ENCODE results near the gene TFAM. TPM values are rescaled to one million over a fixed set of nuclear protein-coding genes. Genes with fewer than 3 reads are reported as not detected.
"Not testable (repeated sequence)": the region's sequence is repeated elsewhere in the genome, so short reads cannot be mapped to it uniquely, and the experiment has no call there.

TFAM gene
- total RNA-seq, 1 donor from 2014 or later = 46.9 TPM

DNA sequence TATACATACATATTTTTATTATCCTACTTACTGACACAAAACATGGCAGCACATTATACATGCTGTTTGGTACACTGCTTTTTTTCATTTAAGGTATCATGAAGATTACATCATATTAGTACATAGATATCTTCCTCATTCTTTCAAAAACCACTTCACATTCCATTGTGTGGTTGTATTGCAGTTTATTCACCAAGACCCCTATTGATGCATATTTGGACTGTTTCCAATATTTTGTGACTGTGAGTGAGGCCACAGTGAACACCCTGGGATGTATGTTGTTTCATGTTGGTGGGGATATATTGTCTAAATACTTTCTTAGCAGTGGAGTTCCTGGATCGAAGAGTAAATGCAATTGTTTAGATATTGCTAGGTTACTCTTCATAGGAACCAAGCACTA is 39.0 kb downstream of the TFAM start:
- H3K27ac Mint-ChIP-seq = no peak overlapping the region
- H3K4me3 Mint-ChIP-seq = no peak overlapping the region
- H3K27me3 Mint-ChIP-seq (ENCODE audit: low read depth) = no peaks in the 10 kb centered on the region
- H3K4me1 Mint-ChIP-seq = no peaks in the 10 kb centered on the region
- H3K36me3 Mint-ChIP-seq = peaks cover 2% of the 10 kb centered on the region
- peaks cover 51% of the 10 kb centered on the region for H3K9me3 Mint-ChIP-seq
- TF ChIP-seq, protein P1, sequence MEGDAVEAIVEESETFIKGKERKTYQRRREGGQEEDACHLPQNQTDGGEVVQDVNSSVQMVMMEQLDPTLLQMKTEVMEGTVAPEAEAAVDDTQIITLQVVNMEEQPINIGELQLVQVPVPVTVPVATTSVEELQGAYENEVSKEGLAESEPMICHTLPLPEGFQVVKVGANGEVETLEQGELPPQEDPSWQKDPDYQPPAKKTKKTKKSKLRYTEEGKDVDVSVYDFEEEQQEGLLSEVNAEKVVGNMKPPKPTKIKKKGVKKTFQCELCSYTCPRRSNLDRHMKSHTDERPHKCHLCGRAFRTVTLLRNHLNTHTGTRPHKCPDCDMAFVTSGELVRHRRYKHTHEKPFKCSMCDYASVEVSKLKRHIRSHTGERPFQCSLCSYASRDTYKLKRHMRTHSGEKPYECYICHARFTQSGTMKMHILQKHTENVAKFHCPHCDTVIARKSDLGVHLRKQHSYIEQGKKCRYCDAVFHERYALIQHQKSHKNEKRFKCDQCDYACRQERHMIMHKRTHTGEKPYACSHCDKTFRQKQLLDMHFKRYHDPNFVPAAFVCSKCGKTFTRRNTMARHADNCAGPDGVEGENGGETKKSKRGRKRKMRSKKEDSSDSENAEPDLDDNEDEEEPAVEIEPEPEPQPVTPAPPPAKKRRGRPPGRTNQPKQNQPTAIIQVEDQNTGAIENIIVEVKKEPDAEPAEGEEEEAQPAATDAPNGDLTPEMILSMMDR (IDR thresholded peaks at IDR 0.05; ENCODE audit: unreplicated experiment) = no peak
- no peak for DNase-seq (ENCODE audit: low spot score in 2 of 2, unreplicated experiment in 2 of 2)

DNA sequence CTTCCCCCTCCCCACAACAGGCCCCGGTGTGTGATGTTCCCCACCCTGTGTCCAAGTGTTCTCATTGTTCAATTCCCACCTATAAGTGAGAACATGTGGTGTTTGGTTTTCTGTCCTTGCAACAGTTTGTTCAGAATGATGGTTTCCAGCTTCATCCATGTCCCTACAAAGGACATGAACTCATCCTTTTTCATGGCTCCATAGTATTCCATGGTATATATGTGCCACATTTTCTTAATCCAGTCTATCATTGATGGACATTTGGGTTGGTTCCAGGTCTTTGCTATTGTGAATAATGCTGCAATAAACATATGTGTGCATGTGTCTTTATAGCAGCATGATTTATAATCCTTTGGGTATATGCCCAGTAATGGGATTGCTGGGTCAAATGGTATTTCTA is 43.2 kb downstream of the TFAM start:
- H3K4me1 Mint-ChIP-seq; DNase-seq (ENCODE audit: low spot score in 2 of 2, unreplicated experiment in 2 of 2); H3K4me3 Mint-ChIP-seq; H3K27me3 Mint-ChIP-seq (ENCODE audit: low read depth); H3K36me3 Mint-ChIP-seq; H3K27ac Mint-ChIP-seq: not testable (repeated sequence)
- peaks cover 28% of the 10 kb centered on the region for H3K9me3 Mint-ChIP-seq

DNA sequence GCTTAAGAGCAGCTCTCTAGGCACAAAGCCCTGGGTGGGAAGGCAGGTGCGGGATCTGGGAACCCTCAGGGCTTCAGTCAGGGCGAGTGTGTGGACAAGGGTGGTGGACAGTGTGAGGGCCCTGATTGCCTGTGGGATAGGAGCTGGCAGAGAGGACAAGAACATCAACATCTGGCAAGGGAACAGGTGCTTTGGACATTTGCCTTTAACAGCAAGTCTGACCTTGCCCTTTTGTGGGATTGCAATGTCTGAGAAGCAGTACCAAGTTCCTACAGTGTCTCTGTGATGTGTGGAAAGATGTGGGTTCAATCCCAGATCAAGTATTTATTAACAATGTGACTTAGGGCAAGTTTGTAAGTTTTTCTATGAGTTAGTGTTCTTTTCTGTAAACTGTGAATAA is 46.7 kb downstream of the TFAM start:
- Mint-ChIP-seq H3K4me1 (peaks cover 16% of the 10 kb centered on the region), H3K36me3 (peaks cover under 1% of the 10 kb centered on the region), H3K27me3 (ENCODE audit: low read depth) (no peaks in the 10 kb centered on the region), H3K4me3 (no peak overlapping the region), H3K27ac (no peak overlapping the region), H3K9me3 (peaks cover 9% of the 10 kb centered on the region)
- no peak for DNase-seq (ENCODE audit: low spot score in 2 of 2, unreplicated experiment in 2 of 2)
- TF ChIP-seq, protein P1 (IDR thresholded peaks at IDR 0.05; ENCODE audit: unreplicated experiment) = no peak

DNA sequence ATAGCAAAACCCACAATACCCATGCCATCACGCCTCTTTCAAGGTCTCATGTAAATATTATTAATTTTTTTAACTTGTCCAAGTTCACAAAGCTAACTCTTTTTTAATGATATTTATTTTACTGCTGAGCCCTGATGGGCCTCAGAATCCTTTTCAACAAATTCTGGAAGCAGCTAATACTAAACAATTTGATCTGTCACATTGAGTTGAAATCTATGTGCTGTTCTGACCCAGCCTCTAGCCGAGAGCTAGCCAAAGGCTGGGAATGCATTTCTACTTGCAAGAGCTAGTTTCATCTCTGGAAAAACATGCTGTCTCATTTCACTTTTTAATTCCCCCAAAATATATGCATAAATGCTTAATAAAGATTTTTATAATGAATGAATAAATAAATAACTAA is 47.9 kb downstream of the TFAM start:
- no peak overlapping the region for H3K4me3 Mint-ChIP-seq
- H3K27ac Mint-ChIP-seq = no peak overlapping the region
- peaks cover 26% of the 10 kb centered on the region for H3K4me1 Mint-ChIP-seq
- no peaks in the 10 kb centered on the region for H3K36me3 Mint-ChIP-seq
- H3K9me3 Mint-ChIP-seq = peaks cover 4% of the 10 kb centered on the region
- DNase-seq (ENCODE audit: low spot score in 2 of 2, unreplicated experiment in 2 of 2) = no peak
- H3K27me3 Mint-ChIP-seq (ENCODE audit: low read depth) = no peaks in the 10 kb centered on the region
- TF ChIP-seq, protein P1 (IDR thresholded peaks at IDR 0.05; ENCODE audit: unreplicated experiment) = no peak

DNA sequence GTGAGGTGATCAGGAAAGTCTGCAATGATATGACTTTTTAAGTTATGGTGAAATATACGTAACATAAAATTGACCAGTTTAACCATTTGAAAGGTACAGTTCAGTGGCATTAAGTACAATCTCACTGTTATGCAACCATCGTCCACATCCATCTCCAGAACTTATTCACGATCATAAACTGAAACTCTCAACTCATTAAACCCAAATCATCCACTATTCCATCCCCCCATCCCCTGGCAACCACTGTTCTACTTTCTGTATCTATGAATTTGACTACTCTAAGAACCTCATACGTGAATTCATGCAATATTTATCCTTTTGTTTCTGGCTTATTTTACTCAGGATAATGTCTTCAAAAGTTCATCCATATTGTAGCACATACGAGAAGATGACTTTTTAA is 48.4 kb downstream of the TFAM start:
- Mint-ChIP-seq H3K4me1 (peaks cover 31% of the 10 kb centered on the region), H3K27me3 (ENCODE audit: low read depth) (no peaks in the 10 kb centered on the region), H3K9me3 (peaks cover 4% of the 10 kb centered on the region), H3K36me3 (no peaks in the 10 kb centered on the region), H3K4me3 (no peak overlapping the region), H3K27ac (no peak overlapping the region)
- TF ChIP-seq, protein P1 (IDR thresholded peaks at IDR 0.05; ENCODE audit: unreplicated experiment) = no peak
- no peak for DNase-seq (ENCODE audit: low spot score in 2 of 2, unreplicated experiment in 2 of 2)

DNA sequence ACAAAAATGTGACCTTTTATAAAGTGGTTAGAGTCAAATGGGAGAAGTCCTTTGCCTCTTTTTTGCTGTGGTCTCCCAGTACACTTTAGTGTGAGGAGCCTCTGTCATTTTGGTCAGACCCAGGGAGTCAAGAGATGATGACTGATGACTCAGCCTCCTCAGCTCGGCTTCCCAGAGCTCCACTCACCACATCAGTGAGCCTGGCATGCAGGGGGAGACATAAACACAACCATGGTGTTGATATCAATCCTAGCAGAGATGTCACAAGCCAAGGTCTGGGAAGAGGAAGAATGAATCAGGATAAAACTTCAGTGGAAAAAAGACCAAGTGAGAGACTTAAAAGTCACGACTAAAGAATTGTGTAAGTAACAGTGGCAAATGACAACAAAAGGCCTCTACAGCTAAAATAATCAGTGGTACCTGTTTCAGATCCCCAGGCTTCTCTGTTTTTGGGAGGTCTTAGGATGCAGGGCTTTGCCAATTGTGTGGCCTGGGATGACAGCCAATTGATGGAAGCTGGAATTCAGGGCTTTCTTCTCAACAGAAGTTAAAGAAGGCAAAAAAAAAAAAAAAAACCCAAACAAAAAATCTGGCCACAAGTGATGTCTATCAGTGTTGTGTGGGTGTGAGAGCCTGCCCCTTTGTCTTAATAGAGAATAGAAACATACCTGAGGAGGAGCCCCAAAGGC is 50.2 kb downstream of the TFAM start:
- no peaks in the 10 kb centered on the region for H3K27me3 Mint-ChIP-seq (ENCODE audit: low read depth)
- peaks cover 3% of the 10 kb centered on the region for H3K36me3 Mint-ChIP-seq
- peaks cover 34% of the 10 kb centered on the region for H3K4me1 Mint-ChIP-seq
- no peak for DNase-seq (ENCODE audit: low spot score in 2 of 2, unreplicated experiment in 2 of 2)
- TF ChIP-seq, protein P1 (IDR thresholded peaks at IDR 0.05; ENCODE audit: unreplicated experiment) = no peak
- H3K27ac Mint-ChIP-seq = peak overlapping the region; percentile 66
- peaks cover 9% of the 10 kb centered on the region for H3K9me3 Mint-ChIP-seq
- no peak overlapping the region for H3K4me3 Mint-ChIP-seq

Measured in mesothelial cell of epicardium (in vitro differentiated cells).